GM23338 (cell line): ENCODE measurements around the gene HEXD. TPM values are rescaled to one million over a fixed set of nuclear protein-coding genes. Genes with fewer than 3 reads are reported as not detected.

Experiments used
- ATAC-seq: fragments of 200-7000 bp; cut with Tn5 transposase; 3 replicates; pipeline ENCODE4 v1.9.1; 2020
- DNase-seq: peaks from one replicate; pipeline ENCODE4 v3.0.0-alpha.2; 2015; ENCODE audit warnings: low spot score
- H2AFZ ChIP-seq: fragments of 200-600 bp; sonication (generic); 2 replicates; pipeline ENCODE4 v1.8.0; 2016; ENCODE audit warnings: antibody characterized with exemption, mild to moderate bottlenecking, moderate library complexity
- H3F3A ChIP-seq: fragments of 200-600 bp; sonication (generic); replicated peaks from 2 replicates; pipeline ENCODE4 v1.8.0; 2017; ENCODE audit warnings: antibody characterized with exemption, mixed run types, low read depth
- H3K27ac ChIP-seq: fragments of 200-600 bp; sonication (generic); 2 replicates; pipeline ENCODE4 v1.6.1; 2016; ENCODE audit warnings: low read depth
- H3K27me3 ChIP-seq: fragments of 200-600 bp; sonication (generic); 2 replicates; pipeline ENCODE4 v1.8.0; 2016; ENCODE audit warnings: mild to moderate bottlenecking, mixed run types, moderate library complexity; ENCODE audit not compliant: insufficient read depth
- H3K36me3 ChIP-seq: fragments of 200-600 bp; sonication (generic); 2 replicates; pipeline ENCODE4 v1.8.0; 2016; ENCODE audit warnings: mild to moderate bottlenecking; ENCODE audit not compliant: insufficient read depth
- H3K4me1 ChIP-seq: fragments of 200-600 bp; sonication (generic); 2 replicates; pipeline ENCODE4 v1.8.0; 2016; ENCODE audit warnings: mild to moderate bottlenecking, moderate library complexity; ENCODE audit not compliant: insufficient read depth
- H3K4me2 ChIP-seq: fragments of 200-600 bp; sonication (generic); 2 replicates; pipeline ENCODE4 v1.7.1; 2017; ENCODE audit warnings: mixed run types
- H3K4me3 ChIP-seq: fragments of 200-600 bp; sonication (generic); 2 replicates; pipeline ENCODE4 v1.6.1; 2016; ENCODE audit warnings: mixed run types
- H3K79me2 ChIP-seq: fragments of 200-600 bp; sonication (generic); replicated peaks from 2 replicates; pipeline ENCODE4 v1.8.0; 2017; ENCODE audit warnings: mild to moderate bottlenecking; ENCODE audit not compliant: insufficient read depth
- H3K9me2 ChIP-seq: fragments of 200-600 bp; sonication (generic); 2 replicates; pipeline ENCODE4 v1.8.0; 2017; ENCODE audit not compliant: insufficient read depth
- H4K20me1 ChIP-seq: fragments of 200-600 bp; sonication (generic); replicated peaks from 2 replicates; pipeline ENCODE4 v1.8.0; 2017; ENCODE audit warnings: mild to moderate bottlenecking; ENCODE audit not compliant: insufficient read depth
- H3K27ac Mint-ChIP-seq: 2 replicates; pipeline ENCODE4 v1.8.0; 2020; ENCODE audit warnings: inconsistent platforms, mild to moderate bottlenecking, moderate library complexity, mixed read lengths
- H3K27me3 Mint-ChIP-seq: 3 replicates; pipeline ENCODE4 v1.8.0; 2022; ENCODE audit warnings: low read depth, mild to moderate bottlenecking, moderate library complexity, mixed read lengths, inconsistent platforms; ENCODE audit not compliant: insufficient read depth, poor library complexity
- H3K36me3 Mint-ChIP-seq: 3 replicates; pipeline ENCODE4 v1.8.0; 2021; ENCODE audit warnings: low read depth, mild to moderate bottlenecking, inconsistent platforms, moderate library complexity, mixed read lengths
- H3K4me1 Mint-ChIP-seq: 3 replicates; pipeline ENCODE4 v1.8.0; 2020; ENCODE audit warnings: mild to moderate bottlenecking, inconsistent platforms, mixed read lengths
- H3K4me3 Mint-ChIP-seq: 3 replicates; pipeline ENCODE4 v1.8.0; 2021; ENCODE audit warnings: moderate library complexity, mild to moderate bottlenecking, inconsistent platforms, mixed read lengths
- H3K9me3 Mint-ChIP-seq: 3 replicates; pipeline ENCODE4 v1.8.0; 2020; ENCODE audit warnings: moderate library complexity, mild to moderate bottlenecking, inconsistent platforms, mixed read lengths
- CREB1 ChIP-seq: fragments of 250-450 bp; sonication (Bioruptor Pico); IDR thresholded peaks from 2 replicates; pipeline ENCODE4 v1.5.0; 2020; ENCODE audit warnings: low read depth, mild to moderate bottlenecking, moderate library complexity
- CTCF ChIP-seq, 2 experiments: fragments of 200-600 bp in 1 of 2; sonication (generic) in 1 of 2; conservative IDR thresholded peaks; 2 replicates each; pipeline versions ENCODE4 v1.5.1 to v1.6.1; 2016 to 2017; ENCODE audit warnings: antibody characterized with exemption in 2 of 2, low read depth in 2 of 2, mild to moderate bottlenecking in 2 of 2, moderate library complexity in 1 of 2
- ETS1 ChIP-seq: IDR thresholded peaks from 2 replicates; pipeline ENCODE4 v1.6.1; 2016; ENCODE audit warnings: antibody characterized with exemption
- EZH2 ChIP-seq: fragments of 200-600 bp; sonication (generic); IDR thresholded peaks from one replicate; pipeline ENCODE4 v1.8.0; 2017; ENCODE audit warnings: antibody characterized with exemption, mild to moderate bottlenecking, low read depth; ENCODE audit not compliant: unreplicated experiment
- EZH2phosphoT487 ChIP-seq: fragments of 200-600 bp; sonication (generic); IDR thresholded peaks from one replicate; pipeline ENCODE4 v1.8.1; 2018; ENCODE audit warnings: antibody characterized with exemption; ENCODE audit not compliant: unreplicated experiment
- JUNB ChIP-seq: IDR thresholded peaks from one replicate; pipeline ENCODE4 v1.6.1; 2016; ENCODE audit warnings: antibody characterized with exemption; ENCODE audit not compliant: unreplicated experiment
- NANOG ChIP-seq: IDR thresholded peaks from 2 replicates; pipeline ENCODE4 v1.6.1; 2016; ENCODE audit warnings: antibody characterized with exemption, borderline replicate concordance
- POLR2AphosphoS5 ChIP-seq: IDR thresholded peaks from 2 replicates; pipeline ENCODE4 v1.6.1; 2016; ENCODE audit warnings: antibody characterized with exemption, low read depth
- STAT1 ChIP-seq: IDR thresholded peaks from one replicate; pipeline ENCODE4 v1.6.1; 2016; ENCODE audit warnings: antibody characterized with exemption; ENCODE audit not compliant: unreplicated experiment
- ZNF114 ChIP-seq: fragments of 250-450 bp; sonication (Bioruptor Pico); IDR thresholded peaks from 2 replicates; pipeline ENCODE4 v1.5.0; 2020; ENCODE audit warnings: mild to moderate bottlenecking, moderate library complexity
- ZNF462 ChIP-seq: fragments of 250-450 bp; sonication (Bioruptor Pico); IDR thresholded peaks from 2 replicates; pipeline ENCODE4 v1.5.0; 2020; ENCODE audit warnings: mild to moderate bottlenecking, moderate library complexity
- polyA plus RNA-seq: library from polyadenylated mRNA; unstranded; fragments of >200 nt; fragmentation: Nextera tagmentation; extraction: Ambion mirVana; gene quantifications from 2 replicates; pipeline ENCODE4 v1.2.1, GENCODE V29; 2016
- total RNA-seq: library from RNA; depleted of rRNA; stranded (reverse); fragments of >200 nt; shearing (Covaris generic); gene quantifications from 2 replicates; pipeline ENCODE4 v1.2.3, GENCODE V29; 2014

HEXD gene
- total and polyA plus RNA-seq, 2 experiments from 2014 or later, result 11.9 to 31.1 TPM

- H4K20me1 ChIP-seq, result peaks cover 4% of the 10 kb centered on the region
- H3K27me3 ChIP-seq, result no peaks in the 10 kb centered on the region
- Mint-ChIP-seq H3K9me3 (no peaks in the 10 kb centered on the region; the same call in 2 of the 3 replicates), H3K27me3 (peaks cover 4% of the 10 kb centered on the region), H3K4me3 (no peak overlapping the region), H3K36me3 (no peaks in the 10 kb centered on the region), H3K27ac (no peak overlapping the region), H3K4me1 (peaks cover 5% of the 10 kb centered on the region)
- H3K9me2 ChIP-seq, result no peaks in the 10 kb centered on the region
- H3K4me3 ChIP-seq, result no peak overlapping the region
- no peak overlapping the region for H3K27ac ChIP-seq
- H3F3A ChIP-seq, result no peaks in the 10 kb centered on the region; the same call in 1 of the 2 replicates
- peaks cover 4% of the 10 kb centered on the region for H3K4me1 ChIP-seq
- ATAC-seq (no peak), DNase-seq (no peak)
- H3K4me2 ChIP-seq, result no peak overlapping the region
- no peaks in the 10 kb centered on the region for H3K79me2 ChIP-seq
- H3K36me3 ChIP-seq, result no peaks in the 10 kb centered on the region
- no peak for TF ChIP-seq EZH2phosphoT487
- no peak for TF ChIP-seq EZH2
- no peak for TF ChIP-seq CREB1 (CRISPR knock-in tag)
- no peak for TF ChIP-seq ETS1
- TF ChIP-seq JUNB, result no peak
- no peak for TF ChIP-seq POLR2AphosphoS5
- no peak for TF ChIP-seq NANOG
- no peak for TF ChIP-seq ZNF462 (CRISPR knock-in tag)
- no peak for TF ChIP-seq ZNF114 (CRISPR knock-in tag)
- TF ChIP-seq CTCF (conservative IDR thresholded peaks at IDR 0.05; ENCODE audit: low read depth in 2 of 2), result no peak
- TF ChIP-seq STAT1, result no peak
- no peak overlapping the region for H2AFZ ChIP-seq
These were observed 8.0 kb upstream of the HEXD start for GRCh38 chr17:82410014-82410716.
